H1 (cell line): ENCODE data around the gene TDRD9. TPM values are rescaled to one million over a fixed set of nuclear protein-coding genes. Genes with fewer than 3 reads are reported as not detected.

Source experiments
- CTCF ChIA-PET: fragments of 300-600 bp; sonication (Branson Sonifier 250); formaldehyde crosslinking; loops from one replicate; lab custom pipeline; 2021; ENCODE audit not compliant: partially characterized antibody; lab: Charles Lee
- POLR2A ChIA-PET: fragments of 300-600 bp; sonication (Branson Sonifier 250); formaldehyde crosslinking; loops from one replicate; lab custom pipeline; 2021; ENCODE audit warnings: inconsistent platforms; ENCODE audit not compliant: partially characterized antibody; lab: Charles Lee
- DNase-seq, 2 experiments: peaks; one replicate each; pipeline versions ENCODE4 v3.0.0 to v3.0.0-alpha.2; 2010 to 2022; ENCODE audit warnings: low spot score in 2 of 2, low read depth in 1 of 2, mixed read lengths in 1 of 2
- FAIRE-seq: peaks from 2 replicates; lab custom pipeline; 2011; peaks lifted over from hg19 to GRCh38; lab: Jason Lieb, UNC
- H2AFZ ChIP-seq: 2 replicates; pipeline ENCODE4 v1.8.1; 2012; ENCODE audit warnings: low read length, inconsistent platforms
- H2AK5ac ChIP-seq: 2 replicates; pipeline ENCODE4 v1.6.1; 2013; ENCODE audit warnings: low read depth, low read length
- H2BK120ac ChIP-seq: replicated peaks from 2 replicates; pipeline ENCODE3; 2013; ENCODE audit warnings: low read depth, low read length, inconsistent platforms
- H2BK12ac ChIP-seq: 2 replicates; pipeline ENCODE4 v1.6.1; 2013; ENCODE audit warnings: low read depth, low read length
- H2BK15ac ChIP-seq: 2 replicates; pipeline ENCODE4 v1.6.1; 2013; ENCODE audit warnings: low read length
- H2BK20ac ChIP-seq: 2 replicates; pipeline ENCODE4 v1.6.1; 2013; ENCODE audit warnings: low read length
- H2BK5ac ChIP-seq: 2 replicates; pipeline ENCODE4 v1.6.1; 2013; ENCODE audit warnings: low read depth, low read length
- H3K14ac ChIP-seq: 2 replicates; pipeline ENCODE4 v1.6.1; 2013; ENCODE audit warnings: inconsistent platforms; ENCODE audit not compliant: insufficient read length
- H3K18ac ChIP-seq: 2 replicates; pipeline ENCODE4 v1.6.1; 2013; ENCODE audit warnings: low read length; ENCODE audit errors: extremely low read depth
- H3K23ac ChIP-seq: 2 replicates; pipeline ENCODE4 v1.6.1; 2013; ENCODE audit warnings: inconsistent platforms; ENCODE audit not compliant: insufficient read length
- H3K23me2 ChIP-seq: 2 replicates; pipeline ENCODE4 v1.6.1; 2013; ENCODE audit warnings: low read depth, low read length
- H3K27ac ChIP-seq: 2 replicates; pipeline ENCODE4 v1.6.1; 2011; ENCODE audit warnings: low read depth, low read length, inconsistent platforms
- H3K27me3 ChIP-seq, 4 experiments: replicated peaks in 1 of 4; 1 replicate in 1 of 4; 2 replicates in 3 of 4; pipeline versions ENCODE4 v1.6.1 to v1.8.1; 2011 to 2013; ENCODE audit warnings: low read length in 3 of 4, mild to moderate bottlenecking in 3 of 4, inconsistent platforms in 2 of 4, mixed read lengths in 2 of 4, moderate library complexity in 1 of 4; ENCODE audit not compliant: control insufficient read depth in 3 of 4, insufficient read depth in 3 of 4; ENCODE audit errors: extremely low read depth in 1 of 4
- H3K36me3 ChIP-seq, 4 experiments: 2 replicates each; pipeline versions ENCODE4 v1.6.1 to v1.8.1; 2011 to 2013; ENCODE audit warnings: mild to moderate bottlenecking in 4 of 4, low read length in 3 of 4, moderate library complexity in 2 of 4, control low read depth in 1 of 4, inconsistent platforms in 1 of 4; ENCODE audit not compliant: insufficient read depth in 4 of 4, control insufficient read depth in 2 of 4
- H3K4ac ChIP-seq: replicated peaks from 2 replicates; pipeline ENCODE3; 2013; ENCODE audit warnings: low read length, low read depth, mixed read lengths, inconsistent platforms; ENCODE audit not compliant: insufficient read length
- H3K4me1 ChIP-seq, 4 experiments: replicated peaks in 1 of 4; 1 replicate in 1 of 4; 2 replicates in 3 of 4; pipeline versions ENCODE4 v1.6.1 to v1.8.1; 2011 to 2013; ENCODE audit warnings: low read length in 3 of 4, inconsistent platforms in 2 of 4, mixed read lengths in 1 of 4; ENCODE audit not compliant: insufficient read depth in 4 of 4, control insufficient read depth in 3 of 4
- H3K4me2 ChIP-seq, 2 experiments: 2 replicates each; pipeline versions ENCODE4 v1.6.1 to v1.8.1; 2011 to 2013; ENCODE audit warnings: low read depth in 2 of 2, low read length in 2 of 2, control low read depth in 1 of 2, inconsistent platforms in 1 of 2, mild to moderate bottlenecking in 1 of 2; ENCODE audit not compliant: insufficient read depth in 1 of 2
- H3K4me3 ChIP-seq, 4 experiments: fragments of 200-600, 300-600 bp in 1 of 4; sonication (generic), shearing (Covaris generic), sonication (Bioruptor Twin) in 1 of 4; 2 replicates each; pipeline versions ENCODE4 v1.5.1 to v1.8.1; 2011 to 2016; ENCODE audit warnings: low read length in 4 of 4, low read depth in 3 of 4, control low read depth in 2 of 4, inconsistent platforms in 2 of 4, mild to moderate bottlenecking in 2 of 4, mixed read lengths in 1 of 4, moderate library complexity in 1 of 4; ENCODE audit not compliant: insufficient read depth in 2 of 4; ENCODE audit errors: extremely low read depth in 1 of 4
- H3K56ac ChIP-seq: replicated peaks from 2 replicates; pipeline ENCODE3; 2013; ENCODE audit warnings: low read depth, mild to moderate bottlenecking, mixed read lengths, low read length, inconsistent platforms; ENCODE audit not compliant: insufficient read length
- H3K79me1 ChIP-seq: 2 replicates; pipeline ENCODE4 v1.6.1; 2013; ENCODE audit warnings: low read depth, low read length, control low read depth
- H3K79me2 ChIP-seq, 2 experiments: 2 replicates each; pipeline versions ENCODE4 v1.6.1 to v1.8.1; 2012 to 2013; ENCODE audit warnings: low read length in 2 of 2, mild to moderate bottlenecking in 2 of 2, inconsistent platforms in 1 of 2; ENCODE audit not compliant: insufficient read depth in 2 of 2, control insufficient read depth in 1 of 2
- H3K9ac ChIP-seq, 4 experiments: replicated peaks in 1 of 4; 1 replicate in 1 of 4; 2 replicates in 3 of 4; pipeline versions ENCODE4 v1.6.1 to v1.8.1; 2011 to 2013; ENCODE audit warnings: low read depth in 3 of 4, low read length in 3 of 4, control low read depth in 2 of 4, mild to moderate bottlenecking in 2 of 4, moderate library complexity in 2 of 4, inconsistent platforms in 1 of 4; ENCODE audit errors: extremely low read depth in 1 of 4
- H3K9me3 ChIP-seq, 2 experiments: 2 replicates each; pipeline versions ENCODE4 v1.6.1 to v1.8.1; 2012 to 2013; ENCODE audit warnings: mild to moderate bottlenecking in 2 of 2, moderate library complexity in 2 of 2, control low read depth in 1 of 2, inconsistent platforms in 1 of 2, low read depth in 1 of 2, low read length in 1 of 2, mixed read lengths in 1 of 2; ENCODE audit not compliant: insufficient read depth in 2 of 2
- H4K20me1 ChIP-seq, 2 experiments: replicated peaks in 1 of 2; 2 replicates each; pipeline versions ENCODE3 to v1.8.1; 2011 to 2013; ENCODE audit warnings: inconsistent platforms in 2 of 2, low read length in 2 of 2, mild to moderate bottlenecking in 1 of 2; ENCODE audit not compliant: insufficient read depth in 2 of 2, control insufficient read depth in 1 of 2
- H4K5ac ChIP-seq: 2 replicates; pipeline ENCODE4 v1.6.1; 2013; ENCODE audit warnings: low read length, low read depth, mixed read lengths, inconsistent platforms; ENCODE audit not compliant: insufficient read length
- H4K8ac ChIP-seq: 2 replicates; pipeline ENCODE4 v1.8.0; 2013; ENCODE audit warnings: mild to moderate bottlenecking, moderate library complexity, low read length, inconsistent platforms; ENCODE audit not compliant: insufficient read depth; ENCODE audit errors: extremely low read depth
- H4K91ac ChIP-seq: replicated peaks from 2 replicates; pipeline ENCODE3; 2013; ENCODE audit warnings: low read length, mixed read lengths, inconsistent platforms; ENCODE audit not compliant: insufficient read length
- BACH1 ChIP-seq: IDR thresholded peaks from 2 replicates; pipeline ENCODE4 v1.6.1; 2012; ENCODE audit warnings: low read length, improper control_type of control experiment
- CHD1 ChIP-seq: IDR thresholded peaks from 2 replicates; pipeline ENCODE4 v1.6.1; 2012; ENCODE audit warnings: low read depth, low read length, improper control_type of control experiment
- CHD2 ChIP-seq: IDR thresholded peaks from 2 replicates; pipeline ENCODE4 v1.6.1; 2012; ENCODE audit warnings: low read length, improper control_type of control experiment
- EP300 ChIP-seq, 2 experiments: IDR thresholded peaks; 1 replicate in 1 of 2; 2 replicates in 1 of 2; pipeline ENCODE4 v1.6.1; 2011 to 2012; ENCODE audit warnings: low read depth in 2 of 2, low read length in 2 of 2, mild to moderate bottlenecking in 2 of 2, borderline replicate concordance in 1 of 2, inconsistent platforms in 1 of 2, moderate library complexity in 1 of 2
- FOSL1 ChIP-seq: IDR thresholded peaks from 2 replicates; pipeline ENCODE4 v1.6.1; 2011; ENCODE audit warnings: mild to moderate bottlenecking, low read depth, low read length, moderate library complexity; ENCODE audit not compliant: insufficient read depth
- GTF2F1 ChIP-seq: IDR thresholded peaks from 2 replicates; pipeline ENCODE4 v1.6.1; 2012; ENCODE audit warnings: low read depth, low read length, improper control_type of control experiment, borderline replicate concordance
- NRF1 ChIP-seq: IDR thresholded peaks from 2 replicates; pipeline ENCODE4 v1.6.1; 2011; ENCODE audit warnings: mild to moderate bottlenecking, low read depth, low read length, improper control_type of control experiment
- POU5F1 ChIP-seq: IDR thresholded peaks from 2 replicates; pipeline ENCODE4 v1.6.1; 2011; ENCODE audit warnings: low read depth, mild to moderate bottlenecking, low read length, moderate library complexity
- RNF2 ChIP-seq: fragments of 200-900, 300-1000 bp; sonication (generic); IDR thresholded peaks from 2 replicates; pipeline ENCODE4 v1.7.1; 2016; ENCODE audit warnings: borderline replicate concordance, low read depth, mild to moderate bottlenecking, antibody characterized with exemption, low read length; ENCODE audit not compliant: poor library complexity, severe bottlenecking; ENCODE audit errors: missing control alignments
- SP2 ChIP-seq: IDR thresholded peaks from 2 replicates; pipeline ENCODE4 v1.6.1; 2012; ENCODE audit warnings: mild to moderate bottlenecking, low read length, inconsistent platforms
- TAF1 ChIP-seq: IDR thresholded peaks from 2 replicates; pipeline ENCODE4 v1.6.1; 2011; ENCODE audit warnings: mild to moderate bottlenecking, low read depth, low read length
- TAF7 ChIP-seq: optimal IDR thresholded peaks from 2 replicates; pipeline ENCODE3; 2011; ENCODE audit warnings: low read depth, mild to moderate bottlenecking, inconsistent platforms, low read length, moderate library complexity, borderline replicate concordance
- YY1 ChIP-seq: IDR thresholded peaks from 2 replicates; pipeline ENCODE4 v1.6.1; 2011; ENCODE audit warnings: low read depth, mild to moderate bottlenecking, low read length
- WGBS, 2 experiments: shearing (Covaris generic) in 1 of 2; methylation state at CpG; one replicate each; pipeline versions ENCODE4 v1.1.6 to v1.1.7; 2013 to 2015; ENCODE audit warnings: low lambda C conversion rate in 2 of 2, mixed read lengths in 2 of 2, inconsistent platforms in 1 of 2, low coverage in 1 of 2, missing lambda C conversion rate in 1 of 2; ENCODE audit not compliant: insufficient replicate concordance in 2 of 2, insufficient coverage in 1 of 2, insufficient read length in 1 of 2; ENCODE audit errors: extremely low coverage in 1 of 2, missing lambda C conversion rate in 1 of 2; 5-methylcytosine and 5-hydroxymethylcytosine counted together
- polyA plus RNA-seq, 7 experiments: library from polyadenylated mRNA; depleted of rRNA in 3 of 7; stranded (reverse) in 5 of 7; unstranded in 2 of 7; fragments of >200 nt in 5 of 7; fragments of 200-250 nt in 2 of 7; gene quantifications; 1 replicate in 5 of 7; 2 replicates in 1 of 7; 4 replicates in 1 of 7; pipeline versions ENCODE4 v1.2.1 to v1.2.3, GENCODE V29; 2011 to 2013; ENCODE audit warnings: missing spikeins in 2 of 7, mixed read lengths in 2 of 7
- total RNA-seq: library from RNA; stranded (reverse); fragmentation: NEBNext Ultra II Directional; extraction: Animal tissue kit (Norgen Biotek cat#: 25700); gene quantifications from 2 replicates; pipeline ENCODE4 v1.2.1, GENCODE V29; 2021
- TF ChIP-seq, protein P1 (sequence below): IDR thresholded peaks from 2 replicates; pipeline ENCODE4 v1.6.1; 2011; ENCODE audit warnings: low read length, improper control_type of control experiment

Gene TDRD9
- total and polyA plus RNA-seq, 2 of the 8 experiments (the other 6 are each of a cell fraction or from before 2014, with no cell fraction given) = not detected

DNA sequence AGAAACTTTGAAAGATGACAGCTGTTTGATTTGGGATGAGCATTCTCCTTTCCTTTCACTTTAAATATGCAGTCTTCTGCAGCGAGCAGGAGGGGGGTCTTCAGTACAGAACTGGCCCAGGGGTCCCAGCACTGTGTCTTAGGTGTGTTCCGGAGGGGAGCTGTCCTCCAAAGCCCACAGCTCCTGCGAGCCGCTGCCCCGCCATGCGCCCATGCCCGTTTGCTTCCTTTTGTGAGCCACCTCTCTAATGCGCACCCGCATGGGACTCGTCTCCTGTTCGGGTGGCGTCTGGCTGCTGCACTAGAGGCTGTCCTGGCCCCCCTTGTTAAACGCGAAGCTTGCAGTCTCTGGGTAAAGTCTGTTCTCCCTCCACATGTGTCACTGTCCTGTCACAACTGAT is 108.8 kb downstream of the TDRD9 start:
- no peak for FAIRE-seq
- H2BK120ac ChIP-seq = no peak overlapping the region
- H4K20me1 ChIP-seq = no peaks in the 10 kb centered on the region
- CTCF ChIA-PET = interaction anchor here (1.4 to 1.7 kb wide), 2 partner anchors 136 to 228 kb away, joined by 3 read pairs; no protein-coding TSS in a partner anchor
- H2BK12ac ChIP-seq = no peak overlapping the region
- no peak overlapping the region for H3K56ac ChIP-seq
- no peaks in the 10 kb centered on the region for H3K79me1 ChIP-seq
- 80% methylated on average over 14 of the region's 14 CpGs; no CpG with 5 or more reads in 1 of the 2 experiments for WGBS, 2 experiments
- H3K36me3 ChIP-seq = no peaks in the 10 kb centered on the region
- DNase-seq = no peak
- H2BK15ac ChIP-seq = no peak overlapping the region
- no peak overlapping the region for H4K91ac ChIP-seq
- H3K9me3 ChIP-seq = no peaks in the 10 kb centered on the region
- H3K18ac ChIP-seq = no peak overlapping the region
- no peak overlapping the region for H2BK20ac ChIP-seq
- H3K4me1 ChIP-seq = peaks cover 0 to 2% (median 0%) of the 10 kb centered on the region in 4 experiments; a peak in 2 of 7 replicates
- no peak overlapping the region for H2BK5ac ChIP-seq
- H3K14ac ChIP-seq = no peak overlapping the region
- no peaks in the 10 kb centered on the region for H3K23me2 ChIP-seq
- no peak overlapping the region for H3K4me3 ChIP-seq
- no peak overlapping the region for H2AK5ac ChIP-seq
- no peaks in the 10 kb centered on the region for H3K79me2 ChIP-seq
- H4K8ac ChIP-seq = no peak overlapping the region
- no peak overlapping the region for H3K4me2 ChIP-seq
- no peak overlapping the region for H3K4ac ChIP-seq
- POLR2A ChIA-PET = no interaction called here
- H3K9ac ChIP-seq = no peak overlapping the region
- H2AFZ ChIP-seq = no peak overlapping the region
- H3K23ac ChIP-seq = no peak overlapping the region
- no peaks in the 10 kb centered on the region for H3K27me3 ChIP-seq
- no peak overlapping the region for H3K27ac ChIP-seq
- no peak overlapping the region for H4K5ac ChIP-seq
- TF ChIP-seq POU5F1 = no peak
- no peak for TF ChIP-seq TAF1
- no peak for TF ChIP-seq CHD2
- TF ChIP-seq RNF2 = no peak
- no peak for TF ChIP-seq NRF1
- TF ChIP-seq BACH1 = no peak
- TF ChIP-seq GTF2F1 = no peak
- no peak for TF ChIP-seq TAF7
- TF ChIP-seq, protein P1, sequence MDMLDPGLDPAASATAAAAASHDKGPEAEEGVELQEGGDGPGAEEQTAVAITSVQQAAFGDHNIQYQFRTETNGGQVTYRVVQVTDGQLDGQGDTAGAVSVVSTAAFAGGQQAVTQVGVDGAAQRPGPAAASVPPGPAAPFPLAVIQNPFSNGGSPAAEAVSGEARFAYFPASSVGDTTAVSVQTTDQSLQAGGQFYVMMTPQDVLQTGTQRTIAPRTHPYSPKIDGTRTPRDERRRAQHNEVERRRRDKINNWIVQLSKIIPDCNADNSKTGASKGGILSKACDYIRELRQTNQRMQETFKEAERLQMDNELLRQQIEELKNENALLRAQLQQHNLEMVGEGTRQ = no peak
- TF ChIP-seq YY1 = no peak
- TF ChIP-seq CHD1 = no peak
- TF ChIP-seq EP300 (IDR thresholded peaks at IDR 0.05; ENCODE audit: borderline replicate concordance in 1 of 2, low read depth in 2 of 2, low read length in 2 of 2) = no peak
- TF ChIP-seq SP2 = no peak
- no peak for TF ChIP-seq FOSL1
